Right ventricle myocardium inferior (tissue), 1 donor: ENCODE data around the gene SLC44A3. TPM values are rescaled to one million over a fixed set of nuclear protein-coding genes. Genes with fewer than 3 reads are reported as not detected.
A peak's percentile ranks its signal among the peaks of the same experiment; 100 is the strongest.

Experiments used
- ATAC-seq: fragments of 200-7000 bp; cut with Tn5 transposase; one replicate; pipeline ENCODE4 v1.9.1; 2020; ENCODE audit warnings: mild to moderate bottlenecking, moderate library complexity
- DNase-seq: peaks from one replicate; pipeline ENCODE4 v3.0.0; 2021; ENCODE audit errors: missing footprints
- intact Hi-C: fragments of 100-400 bp; cut with DNase I; formaldehyde crosslinking; loops from one replicate; pipeline ENCODE4 v1.11.0; 2022
- total RNA-seq: library from RNA; stranded (reverse); fragmentation: NEBNext Ultra II Directional; extraction: Animal tissue kit (Norgen Biotek cat#: 25700); gene quantifications from one replicate; pipeline ENCODE4 v1.2.1, GENCODE V29; 2021
- donor health status: DM: no; HTN: yes; CAD: no; lungs with severe emphysema.

Gene SLC44A3
- total RNA-seq, 1 donor from 2014 or later: 6.5 TPM

DNA sequence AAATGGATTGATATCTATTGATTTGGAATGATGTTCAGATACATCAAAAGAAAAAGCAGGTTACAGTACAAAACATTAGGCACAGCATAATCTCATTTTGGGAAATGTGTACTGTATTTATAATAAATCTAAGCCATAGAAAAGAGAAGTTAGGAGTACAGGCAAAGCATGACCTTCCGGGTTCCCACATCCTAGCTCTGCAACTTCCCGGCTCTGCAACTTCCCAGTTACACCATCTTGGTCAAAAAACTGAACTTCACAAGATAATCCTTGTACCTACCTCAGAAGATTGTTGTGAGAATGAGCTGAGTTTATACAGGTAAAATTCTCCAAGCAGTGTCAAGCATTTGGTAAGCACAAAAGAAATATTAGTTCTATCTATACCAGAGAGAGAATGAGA, 21.7 kb upstream of the SLC44A3 start:
- no peak for DNase-seq
- ATAC-seq: no peak
- intact Hi-C loops: no loop called here

- no peak for ATAC-seq
- no peak for DNase-seq
- intact Hi-C loops: no loop called here
These were observed 21.0 kb upstream of the SLC44A3 start for GRCh38 chr1:94799206-94799605.

- DNase-seq (no peak), ATAC-seq (peak; percentile 77)
- intact Hi-C loops: loop anchor here (2.0 to 5.0 kb wide), 4 partner anchors 145 to 279 kb away; no protein-coding TSS in a partner anchor
These were observed 18.1 kb upstream of the SLC44A3 start for GRCh38 chr1:94801919-94802546.

- DNase-seq (no peak), ATAC-seq (no peak)
- intact Hi-C loops: loop anchor here (2.0 to 5.0 kb wide), 4 partner anchors 146 to 280 kb away; no protein-coding TSS in a partner anchor
These were observed 17.1 kb upstream of the SLC44A3 start for GRCh38 chr1:94803106-94803505.

GRCh38 chr1:94803517-94804441, 16.4 kb upstream of the SLC44A3 start:
- DNase-seq (no peak), ATAC-seq (peak; percentile 79)
- intact Hi-C loops: loop anchor here (2.0 to 5.0 kb wide), 4 partner anchors 146 to 281 kb away; no protein-coding TSS in a partner anchor

DNA sequence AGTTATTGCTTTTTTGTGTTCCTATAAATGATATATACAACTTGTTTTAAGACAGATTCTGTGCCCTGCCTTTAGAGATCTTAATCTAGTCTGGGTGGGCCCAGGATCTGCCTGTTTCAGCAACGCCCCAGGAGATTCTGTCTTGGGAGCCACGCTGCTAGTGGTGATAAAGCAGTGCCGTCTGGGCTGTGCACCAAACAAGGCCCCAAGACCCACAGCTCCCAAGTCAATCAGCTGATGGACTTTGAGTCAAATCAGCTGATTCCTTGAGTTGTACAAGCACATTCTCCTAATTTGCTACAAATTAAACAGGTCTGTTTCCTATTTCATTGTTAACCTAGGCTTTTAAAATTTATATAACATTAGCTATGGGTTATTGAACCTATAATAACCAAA, 15.7 kb upstream of the SLC44A3 start:
- DNase-seq (no peak), ATAC-seq (no peak)
- intact Hi-C loops: loop anchor here (5.0 kb wide), 3 partner anchors 147 to 267 kb away; no protein-coding TSS in a partner anchor

DNA sequence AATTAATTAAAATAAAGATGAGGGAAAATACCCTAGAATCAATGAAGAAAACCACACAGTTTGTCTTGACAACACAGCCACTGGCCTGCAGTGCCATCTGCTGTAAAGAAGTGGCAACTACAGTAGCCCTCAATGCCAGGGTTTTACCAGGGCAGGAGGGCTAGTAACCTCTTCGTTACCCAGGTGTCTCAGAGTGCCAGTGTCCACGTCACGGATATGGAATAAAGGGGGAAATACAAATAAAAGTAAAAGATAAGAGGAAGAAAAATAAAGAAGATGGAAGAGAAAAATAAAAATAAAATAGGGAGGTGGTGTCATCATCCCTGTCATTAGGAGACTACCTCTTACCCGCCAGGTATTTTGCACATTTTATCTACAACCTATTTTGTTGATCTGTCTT, 14.2 kb upstream of the SLC44A3 start:
- DNase-seq: peak; percentile 81
- peak; percentile 36 for ATAC-seq
- intact Hi-C loops: loop anchor here (1.0 kb wide), 1 partner anchor 325 kb away; no protein-coding TSS in a partner anchor

DNA sequence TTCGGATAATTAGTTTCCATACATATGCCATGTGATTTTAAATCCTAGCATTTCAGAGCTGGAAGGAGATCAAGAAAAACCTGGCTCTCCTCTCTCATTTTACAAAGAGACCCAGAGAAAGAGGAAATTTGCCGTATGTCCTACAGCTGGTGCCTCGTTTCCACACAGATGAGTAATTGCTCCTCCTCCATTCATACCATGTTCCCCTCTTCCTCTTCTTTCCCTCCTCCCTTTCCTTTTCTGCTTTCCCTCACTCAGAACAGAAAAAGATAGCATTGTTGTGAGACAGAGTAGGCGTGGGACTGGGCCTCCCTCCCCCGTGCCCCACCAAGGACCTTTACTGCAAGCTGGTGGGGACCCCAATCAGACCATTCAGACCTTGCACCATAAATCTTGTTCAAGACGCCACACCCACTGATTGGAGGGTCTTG, 13.7 kb upstream of the SLC44A3 start:
- intact Hi-C loops: loop anchor here (1.0 kb wide), 1 partner anchor 325 kb away; no protein-coding TSS in a partner anchor
- ATAC-seq: no peak
- DNase-seq: no peak

- no peak for DNase-seq
These were observed 12.2 kb upstream of the SLC44A3 start for GRCh38 chr1:94807742-94808491.

DNA sequence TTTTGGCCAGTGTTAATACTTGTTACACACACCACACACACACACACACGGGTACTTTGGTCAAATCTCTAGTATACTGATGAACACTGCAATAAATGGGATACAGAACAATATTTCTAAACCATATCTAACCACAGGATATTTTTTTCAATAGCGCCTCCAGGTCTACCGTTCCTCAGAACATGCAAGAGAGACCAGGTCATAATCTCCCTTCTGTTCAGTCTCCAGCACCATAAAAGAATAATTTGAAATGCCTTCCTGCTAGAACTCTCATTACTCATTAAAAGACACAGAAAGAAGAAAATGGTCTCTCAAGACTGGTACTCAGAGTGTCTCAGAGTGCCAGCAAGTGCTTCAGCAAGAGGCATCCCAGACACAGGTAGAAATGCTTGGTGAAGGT, 11.5 kb upstream of the SLC44A3 start:
- no peak for ATAC-seq
- no peak for DNase-seq
- intact Hi-C loops: no loop called here

More at GRCh38 chr1:94807742-94808491, 12.2 kb upstream of the SLC44A3 start:
- no peak for ATAC-seq
- intact Hi-C loops: no loop called here

- intact Hi-C loops: no loop called here
- no peak for DNase-seq
These were observed 7.2 kb upstream of the SLC44A3 start for GRCh38 chr1:94812985-94813384.

GRCh38 chr1:94816030-94816429, 4.1 kb upstream of the SLC44A3 start:
- ATAC-seq (no peak), DNase-seq (no peak)
- intact Hi-C loops: no loop called here

More at GRCh38 chr1:94812985-94813384, 7.2 kb upstream of the SLC44A3 start:
- no peak for ATAC-seq

- DNase-seq: no peak
- intact Hi-C loops: no loop called here
- ATAC-seq: no peak
These were observed 2.4 kb upstream of the SLC44A3 start for GRCh38 chr1:94817712-94818111.

- no peak for DNase-seq
- intact Hi-C loops: no loop called here
- ATAC-seq: no peak
These were observed 766 bp upstream of the SLC44A3 start for GRCh38 chr1:94819238-94819944.

DNA sequence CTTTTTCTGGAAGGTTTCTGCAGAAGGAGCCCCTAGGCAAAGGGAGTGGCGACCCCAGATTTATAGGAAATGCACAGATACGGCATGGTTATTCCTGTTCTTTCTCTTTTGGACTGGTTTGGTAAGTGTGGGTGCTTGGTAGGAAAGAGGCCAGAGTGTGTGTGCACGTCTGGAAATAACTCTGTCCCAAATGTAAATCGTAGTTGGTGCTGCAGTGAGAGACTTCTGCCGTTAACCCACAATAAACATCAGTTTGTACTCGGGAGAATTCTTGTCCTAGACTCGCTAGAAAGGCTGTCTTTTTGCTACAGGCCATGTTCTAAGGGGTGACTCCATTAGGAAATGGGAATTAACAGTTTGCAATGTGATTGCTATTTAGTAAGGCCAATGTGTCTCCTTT, 779 bp downstream of the SLC44A3 start:
- intact Hi-C loops: no loop called here
- no peak for ATAC-seq
- no peak for DNase-seq

DNA sequence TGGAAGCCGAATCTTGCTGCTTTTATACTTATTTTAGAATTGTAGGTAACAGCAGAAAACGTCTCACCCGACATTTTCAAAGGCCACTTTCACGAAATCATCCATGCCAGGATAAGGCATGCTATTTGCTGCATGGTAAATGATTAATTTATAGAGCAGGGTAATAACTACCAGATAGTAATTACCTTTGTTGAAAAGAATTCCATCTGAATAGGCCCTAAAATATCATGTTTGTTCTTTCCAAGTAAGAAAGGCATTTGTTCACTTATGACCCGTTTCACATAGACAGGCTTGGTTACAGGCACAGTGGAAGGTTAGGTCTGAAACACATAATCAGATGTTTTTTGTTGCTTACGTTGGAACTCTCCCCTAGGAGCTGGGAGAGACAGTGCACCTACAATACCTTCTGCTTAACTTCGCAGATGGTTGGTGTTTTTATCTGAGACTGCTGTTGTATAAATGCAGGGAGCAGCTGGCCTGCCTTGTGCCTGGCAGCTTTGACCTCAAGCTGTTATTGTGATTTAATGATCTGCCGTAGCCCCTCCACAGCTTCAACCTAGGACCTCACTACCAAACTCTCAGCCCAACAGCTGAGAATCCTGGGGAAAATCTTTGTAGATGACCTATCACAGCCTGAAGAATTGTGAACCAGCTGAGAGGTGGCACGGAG, 1.6 kb downstream of the SLC44A3 start:
- intact Hi-C loops: no loop called here
- no peak for ATAC-seq
- DNase-seq: no peak

DNA sequence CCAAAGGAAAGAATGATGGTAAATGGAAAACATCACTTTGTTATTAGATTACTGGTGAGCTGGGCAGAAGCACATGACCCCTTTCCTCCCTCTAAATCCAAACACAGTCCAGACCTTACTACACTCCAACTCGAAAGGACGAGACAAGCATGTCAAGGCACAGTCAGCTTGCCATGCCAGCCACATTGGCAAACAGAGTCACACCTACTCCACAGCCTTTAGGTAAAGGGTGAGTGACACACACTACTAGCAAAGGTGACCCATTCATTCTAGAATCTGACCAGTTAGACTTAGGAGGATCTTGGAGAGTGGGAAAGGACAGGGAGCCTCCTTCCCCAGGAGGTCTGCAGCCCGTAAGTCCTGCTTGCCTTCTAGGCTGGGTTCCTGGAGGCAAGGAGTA, 3.0 kb downstream of the SLC44A3 start:
- DNase-seq: no peak
- no peak for ATAC-seq
- intact Hi-C loops: no loop called here

DNA sequence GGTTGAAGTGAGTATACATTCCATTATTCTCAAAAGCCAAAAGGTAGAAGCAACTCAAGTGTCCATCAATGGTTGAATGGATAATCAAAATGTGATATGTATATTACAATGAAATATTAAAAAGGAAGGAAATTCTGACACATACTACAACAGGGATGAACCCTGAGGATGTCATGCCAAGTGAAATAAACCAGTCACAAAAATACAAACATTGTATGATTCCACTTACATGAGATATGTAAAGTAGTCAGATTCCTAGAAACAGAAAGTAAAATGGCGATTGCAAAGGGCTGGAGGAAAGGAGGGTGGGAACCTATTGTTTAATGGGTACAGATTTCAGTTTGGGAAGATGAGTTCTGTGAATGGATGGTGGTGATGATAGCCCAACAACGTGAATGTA, 5.8 kb downstream of the SLC44A3 start:
- intact Hi-C loops: no loop called here
- DNase-seq: no peak
- no peak for ATAC-seq
